Measurements from ENCODE around the gene KNDC1.

KNDC1 gene

DNA sequence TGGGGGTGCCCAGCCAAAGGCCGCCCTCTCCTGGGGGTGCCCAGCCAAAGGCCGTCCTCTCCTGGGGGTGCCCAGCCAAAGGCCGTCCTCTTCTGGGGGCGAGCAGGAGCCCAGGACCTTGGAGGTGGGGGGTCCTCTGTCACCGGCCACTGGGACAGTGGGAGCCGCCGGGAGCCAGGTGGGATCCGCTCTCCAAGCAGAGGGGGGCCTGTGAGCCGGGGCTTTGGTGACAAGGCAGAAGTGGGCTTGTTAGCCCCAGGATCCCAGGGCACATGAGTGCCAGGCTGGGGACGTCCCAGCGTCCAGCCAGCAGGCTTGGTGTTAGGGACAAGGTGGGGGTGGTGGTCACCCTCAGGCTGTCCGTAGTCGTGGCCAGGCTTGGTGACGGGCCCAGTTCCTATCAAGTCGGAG lies 40.6 kb downstream of the KNDC1 start:
- POLR2A ChIA-PET (ENCODE audit: low non-redundant PET): no interaction called here
- no peak overlapping the region for H3K27ac ChIP-seq
- TF ChIP-seq, protein P1, sequence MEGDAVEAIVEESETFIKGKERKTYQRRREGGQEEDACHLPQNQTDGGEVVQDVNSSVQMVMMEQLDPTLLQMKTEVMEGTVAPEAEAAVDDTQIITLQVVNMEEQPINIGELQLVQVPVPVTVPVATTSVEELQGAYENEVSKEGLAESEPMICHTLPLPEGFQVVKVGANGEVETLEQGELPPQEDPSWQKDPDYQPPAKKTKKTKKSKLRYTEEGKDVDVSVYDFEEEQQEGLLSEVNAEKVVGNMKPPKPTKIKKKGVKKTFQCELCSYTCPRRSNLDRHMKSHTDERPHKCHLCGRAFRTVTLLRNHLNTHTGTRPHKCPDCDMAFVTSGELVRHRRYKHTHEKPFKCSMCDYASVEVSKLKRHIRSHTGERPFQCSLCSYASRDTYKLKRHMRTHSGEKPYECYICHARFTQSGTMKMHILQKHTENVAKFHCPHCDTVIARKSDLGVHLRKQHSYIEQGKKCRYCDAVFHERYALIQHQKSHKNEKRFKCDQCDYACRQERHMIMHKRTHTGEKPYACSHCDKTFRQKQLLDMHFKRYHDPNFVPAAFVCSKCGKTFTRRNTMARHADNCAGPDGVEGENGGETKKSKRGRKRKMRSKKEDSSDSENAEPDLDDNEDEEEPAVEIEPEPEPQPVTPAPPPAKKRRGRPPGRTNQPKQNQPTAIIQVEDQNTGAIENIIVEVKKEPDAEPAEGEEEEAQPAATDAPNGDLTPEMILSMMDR (conservative IDR thresholded peaks at IDR 0.05; ENCODE audit: low read depth): no peak
- no peak for DNase-seq (ENCODE audit: low spot score)
- CTCF ChIA-PET: interaction anchor here (0.6 to 0.9 kb wide), 3 partner anchors 57 to 322 kb away, joined by 3 to 4 read pairs (median 3); no protein-coding TSS in a partner anchor

DNA sequence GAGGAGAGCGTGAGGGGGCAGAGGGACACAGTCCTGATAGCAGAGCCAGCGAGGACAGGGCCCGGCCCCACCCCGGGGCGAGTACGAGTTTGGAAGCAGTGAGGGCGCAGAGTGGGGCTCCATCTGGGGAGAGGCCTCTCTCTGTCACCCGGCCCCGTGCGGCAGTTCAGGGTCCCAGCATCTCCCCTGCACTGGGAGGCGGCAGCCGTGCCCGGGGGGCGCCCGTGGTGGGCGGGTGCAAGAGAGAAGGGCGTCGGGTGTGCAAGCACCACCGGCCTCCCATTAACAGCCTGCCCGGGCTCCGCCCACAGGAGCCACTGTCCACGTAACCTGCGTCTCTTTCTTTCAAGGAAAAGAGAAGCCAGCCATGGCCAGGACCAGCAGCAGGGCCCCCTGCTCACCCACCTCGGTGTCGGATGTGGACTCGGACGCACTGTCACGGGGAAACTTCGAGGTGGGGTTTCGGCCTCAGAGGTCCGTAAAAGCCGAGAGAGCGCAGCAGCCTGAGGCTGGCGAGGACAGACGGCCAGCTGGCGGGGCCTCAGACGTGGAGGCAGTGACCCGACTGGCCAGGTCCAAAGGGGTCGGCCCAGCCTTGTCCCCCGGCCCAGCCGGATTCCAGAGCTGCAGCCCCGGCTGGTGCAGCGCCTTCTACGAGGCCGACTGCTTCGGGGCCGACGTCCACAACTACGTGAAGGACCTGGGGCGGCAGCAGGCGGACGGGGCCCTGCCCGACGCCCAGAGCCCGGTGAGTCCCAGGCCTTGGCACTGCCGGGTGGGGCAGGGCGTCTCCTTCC lies 41.3 kb downstream of the KNDC1 start:
- TF ChIP-seq, protein P1 (conservative IDR thresholded peaks at IDR 0.05; ENCODE audit: low read depth): no peak
- DNase-seq (ENCODE audit: low spot score): no peak
- H3K27ac ChIP-seq: no peak overlapping the region
- ChIA-PET CTCF (interaction anchor here (0.6 kb wide), 1 partner anchor 80 kb away, joined by 4 read pairs; no protein-coding TSS in a partner anchor), POLR2A (ENCODE audit: low non-redundant PET) (no interaction called here)

DNA sequence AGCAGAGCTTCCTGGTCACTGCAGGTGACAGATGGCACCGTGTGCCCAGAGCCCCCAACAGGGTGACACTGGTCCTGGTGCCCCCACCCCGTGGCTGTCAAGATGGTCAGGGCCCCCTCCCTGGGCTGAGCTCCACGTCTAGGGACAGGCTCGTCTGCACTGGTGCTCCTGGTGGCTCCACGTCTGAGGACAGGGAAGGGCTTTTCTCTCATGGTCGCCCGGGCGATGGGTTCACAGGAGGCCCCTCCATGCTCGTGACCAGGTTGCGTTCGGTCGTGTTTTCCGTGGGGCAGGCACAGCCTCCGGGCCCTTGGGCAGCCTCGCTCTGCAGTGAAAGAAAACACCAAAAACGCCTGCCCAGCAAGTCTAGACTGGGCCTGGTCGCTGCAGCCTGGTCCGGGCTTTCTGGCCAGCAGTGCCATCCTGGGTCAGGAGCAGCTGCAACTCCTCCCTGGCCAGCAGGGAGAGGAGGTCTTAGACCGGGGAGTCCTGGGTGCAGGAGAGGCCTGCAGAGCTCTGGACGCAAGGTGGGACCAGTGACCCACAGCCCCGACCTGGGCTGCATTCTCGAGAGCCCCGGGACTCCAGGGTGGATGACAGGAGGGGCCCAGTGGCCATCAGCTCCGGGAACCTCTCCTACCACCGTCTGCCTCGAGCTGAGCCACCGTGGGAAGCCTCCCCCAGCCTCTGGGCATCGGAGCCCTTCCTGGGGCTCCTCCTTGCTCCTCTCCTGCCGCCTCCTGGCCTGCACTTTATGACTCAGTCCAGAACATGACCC lies 42.1 kb downstream of the KNDC1 start:
- ChIA-PET CTCF (interaction anchor here (0.6 kb wide), 1 partner anchor 59 kb away, joined by 3 read pairs; no protein-coding TSS in a partner anchor), POLR2A (ENCODE audit: low non-redundant PET) (no interaction called here)
- H3K27ac ChIP-seq: no peak overlapping the region
- TF ChIP-seq, protein P1 (conservative IDR thresholded peaks at IDR 0.05; ENCODE audit: low read depth): no peak
- DNase-seq (ENCODE audit: low spot score): no peak

DNA sequence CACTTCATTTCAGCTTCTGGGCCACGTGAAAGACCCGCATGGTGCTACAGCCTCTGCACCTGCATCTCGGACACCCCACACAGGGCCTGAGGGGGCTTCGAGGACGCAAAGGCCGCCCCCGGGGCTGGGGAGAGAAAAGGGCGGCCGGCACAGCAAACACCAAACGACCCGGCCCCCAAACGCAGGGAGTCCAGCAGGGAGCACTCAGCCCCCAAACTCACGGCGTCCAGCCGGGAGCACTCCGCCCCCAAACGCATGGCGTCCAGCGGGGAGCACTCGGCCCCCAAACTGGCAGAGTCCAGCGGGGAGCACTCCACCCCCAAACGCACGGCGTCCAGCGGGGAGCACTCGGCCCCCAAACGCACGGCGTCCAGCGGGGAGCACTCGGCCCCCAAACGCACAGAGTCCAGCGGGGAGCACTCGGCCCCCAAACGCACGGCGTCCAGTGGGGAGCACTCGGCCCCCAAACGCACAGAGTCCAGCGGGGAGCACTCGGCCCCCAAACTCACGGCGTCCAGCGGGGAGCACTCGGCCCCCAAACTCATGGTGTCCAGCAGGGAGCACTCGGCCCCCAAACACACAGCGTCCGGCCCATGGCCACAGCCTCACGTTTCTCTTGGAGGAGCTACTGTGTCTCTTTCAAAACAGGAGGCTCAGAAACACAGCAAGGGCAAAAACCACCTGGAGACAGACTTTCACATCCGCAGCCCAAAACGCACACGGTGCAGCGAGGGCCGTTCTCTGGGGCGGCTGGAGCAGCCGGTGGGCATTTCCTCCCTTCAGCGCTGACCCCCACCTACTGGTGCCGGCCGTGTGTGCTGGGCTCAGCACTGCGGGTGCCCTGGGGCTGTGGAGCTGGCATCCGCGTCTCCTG lies 43.0 kb downstream of the KNDC1 start:
- DNase-seq (ENCODE audit: low spot score): no peak
- TF ChIP-seq, protein P1 (conservative IDR thresholded peaks at IDR 0.05; ENCODE audit: low read depth): no peak
- ChIA-PET POLR2A (ENCODE audit: low non-redundant PET) (no interaction called here), CTCF (no interaction called here)
- no peak overlapping the region for H3K27ac ChIP-seq

DNA sequence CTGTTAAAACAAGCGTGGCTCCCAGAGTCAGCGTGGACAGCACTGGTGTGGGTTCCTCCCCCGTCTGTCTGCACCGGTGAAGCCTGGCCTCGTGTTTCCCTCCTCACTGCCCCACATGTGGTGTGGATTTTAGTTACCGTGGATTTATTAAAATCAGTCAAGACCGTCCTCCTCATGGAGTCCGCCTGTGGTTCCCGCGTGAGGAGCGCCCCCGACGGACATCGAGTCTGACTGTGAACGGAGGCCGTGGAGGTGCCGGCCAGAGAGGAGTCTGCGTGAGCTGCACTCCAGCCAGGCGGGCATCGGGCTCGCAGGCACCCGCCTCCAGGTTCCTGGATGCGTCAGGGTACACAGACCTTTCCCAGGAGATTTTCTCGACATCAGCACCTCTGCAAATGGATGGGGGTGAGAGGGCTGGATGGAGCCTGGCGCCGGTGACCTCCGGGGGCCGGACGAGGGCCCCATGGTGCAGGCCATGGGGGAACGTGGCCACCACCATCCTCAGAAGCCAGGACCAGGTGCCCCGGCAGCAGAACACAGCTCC lies 43.7 kb downstream of the KNDC1 start:
- CTCF ChIA-PET: no interaction called here

More for the DNA sequence above, 43.7 kb downstream of the KNDC1 start:
- DNase-seq (ENCODE audit: low spot score): no peak
- H3K27ac ChIP-seq: no peak overlapping the region
- POLR2A ChIA-PET (ENCODE audit: low non-redundant PET): no interaction called here
- TF ChIP-seq, protein P1 (conservative IDR thresholded peaks at IDR 0.05; ENCODE audit: low read depth): no peak
